Measurements from ENCODE around the gene TUBB. TPM values are rescaled to one million over a fixed set of nuclear protein-coding genes. Genes with fewer than 3 reads are reported as not detected.

Gene TUBB
- total and polyA plus RNA-seq, 9 of the 15 experiments (the other 6 are each of a cell fraction or from before 2014, with no cell fraction given), result 971 to 2,870 (median 1,478) TPM

GRCh38 chr6:30719791-30720737 is at the start of gene TUBB (continued):
- TF ChIP-seq PRDM10 (IDR thresholded peaks at IDR 0.05; ENCODE audit: partially characterized antibody), result peak; percentile 46
- TF ChIP-seq ZNF695 (CRISPR knock-in tag; IDR thresholded peaks at IDR 0.05), result no peak
- TF ChIP-seq ATF7 (IDR thresholded peaks at IDR 0.05), result peak; percentile 85
- TF ChIP-seq MCM3 (IDR thresholded peaks at IDR 0.05), result no peak
- no peak for TF ChIP-seq IRF1 (CRISPR knock-in tag; IDR thresholded peaks at IDR 0.05; ENCODE audit: borderline replicate concordance)
- peak; percentile 62 for TF ChIP-seq CCNT2 (IDR thresholded peaks at IDR 0.05; ENCODE audit: borderline replicate concordance, extremely low read depth, insufficient read length, low read depth, low read length)
- TF ChIP-seq MCM7 (IDR thresholded peaks at IDR 0.05), result no peak
- TF ChIP-seq RBM15 (IDR thresholded peaks at IDR 0.05; ENCODE audit: insufficient read depth, low read length), result no peak
- no peak for TF ChIP-seq CC2D1A (IDR thresholded peaks at IDR 0.05)
- TF ChIP-seq FOXP4 (CRISPR knock-in tag; IDR thresholded peaks at IDR 0.05; ENCODE audit: borderline replicate concordance), result no peak
- TF ChIP-seq EP300 (IDR thresholded peaks at IDR 0.05; ENCODE audit: low read length), result peak; percentile 39; the same call in 1 of the 2 replicates
- no peak for TF ChIP-seq TCF7L2 (IDR thresholded peaks at IDR 0.05; ENCODE audit: low read depth, low read length)
- no peak for TF ChIP-seq MECOM (CRISPR knock-in tag; IDR thresholded peaks at IDR 0.05)
- TF ChIP-seq BRF1 (IDR thresholded peaks at IDR 0.05; ENCODE audit: borderline replicate concordance, extremely low read depth, insufficient read length), result no peak
- TF ChIP-seq PHTF2 (CRISPR knock-in tag; IDR thresholded peaks at IDR 0.05), result no peak
- no peak for TF ChIP-seq SNIP1 (IDR thresholded peaks at IDR 0.05; ENCODE audit: low read depth)
- TF ChIP-seq ZBTB26 (CRISPR knock-in tag; IDR thresholded peaks at IDR 0.05), result peak; percentile 30; the same call in 1 of the 2 replicates

Data from K562 (cell line).